Measurements from ENCODE around the gene B4GALNT1.

DNA sequence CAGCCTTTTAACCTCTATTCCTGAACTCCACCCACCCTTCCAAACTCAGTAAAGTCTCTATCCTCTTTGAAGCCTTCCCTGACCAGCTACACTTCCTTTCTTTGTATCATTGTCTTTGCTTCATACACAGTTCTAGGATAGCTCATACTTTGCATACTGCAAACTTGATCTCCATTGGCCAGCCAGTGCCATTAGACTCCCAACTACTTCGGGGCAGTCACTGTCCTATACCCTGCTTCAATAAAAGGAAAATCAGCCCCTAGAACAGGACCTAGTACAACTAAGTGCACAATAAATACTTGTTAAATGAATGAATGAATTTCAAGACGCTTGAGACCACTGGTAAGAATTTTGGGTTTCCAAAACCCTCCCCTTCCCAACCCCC is 42.5 kb downstream of the B4GALNT1 start:
- TF ChIP-seq, protein P1, sequence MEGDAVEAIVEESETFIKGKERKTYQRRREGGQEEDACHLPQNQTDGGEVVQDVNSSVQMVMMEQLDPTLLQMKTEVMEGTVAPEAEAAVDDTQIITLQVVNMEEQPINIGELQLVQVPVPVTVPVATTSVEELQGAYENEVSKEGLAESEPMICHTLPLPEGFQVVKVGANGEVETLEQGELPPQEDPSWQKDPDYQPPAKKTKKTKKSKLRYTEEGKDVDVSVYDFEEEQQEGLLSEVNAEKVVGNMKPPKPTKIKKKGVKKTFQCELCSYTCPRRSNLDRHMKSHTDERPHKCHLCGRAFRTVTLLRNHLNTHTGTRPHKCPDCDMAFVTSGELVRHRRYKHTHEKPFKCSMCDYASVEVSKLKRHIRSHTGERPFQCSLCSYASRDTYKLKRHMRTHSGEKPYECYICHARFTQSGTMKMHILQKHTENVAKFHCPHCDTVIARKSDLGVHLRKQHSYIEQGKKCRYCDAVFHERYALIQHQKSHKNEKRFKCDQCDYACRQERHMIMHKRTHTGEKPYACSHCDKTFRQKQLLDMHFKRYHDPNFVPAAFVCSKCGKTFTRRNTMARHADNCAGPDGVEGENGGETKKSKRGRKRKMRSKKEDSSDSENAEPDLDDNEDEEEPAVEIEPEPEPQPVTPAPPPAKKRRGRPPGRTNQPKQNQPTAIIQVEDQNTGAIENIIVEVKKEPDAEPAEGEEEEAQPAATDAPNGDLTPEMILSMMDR (IDR thresholded peaks at IDR 0.05; ENCODE audit: poor library complexity): no peak
- TF ChIP-seq EZH2 (IDR thresholded peaks at IDR 0.05; ENCODE audit: borderline replicate concordance): no peak

Measured in hepatocyte (in vitro differentiated cells).